RCC 7860 (cell line): ENCODE data around the gene TRMT112.
"Not testable (repeated sequence)": the region's sequence is repeated elsewhere in the genome, so short reads cannot be mapped to it uniquely, and the experiment has no call there.

ENCODE experiments used
- DNase-seq: peaks from one replicate; pipeline ENCODE4 v3.0.0-alpha.2; 2015; ENCODE audit warnings: low spot score
- FAIRE-seq: peaks from 2 replicates; lab custom pipeline; 2012; peaks lifted over from hg19 to GRCh38; lab: Jason Lieb, UNC

The TRMT112 gene

DNA sequence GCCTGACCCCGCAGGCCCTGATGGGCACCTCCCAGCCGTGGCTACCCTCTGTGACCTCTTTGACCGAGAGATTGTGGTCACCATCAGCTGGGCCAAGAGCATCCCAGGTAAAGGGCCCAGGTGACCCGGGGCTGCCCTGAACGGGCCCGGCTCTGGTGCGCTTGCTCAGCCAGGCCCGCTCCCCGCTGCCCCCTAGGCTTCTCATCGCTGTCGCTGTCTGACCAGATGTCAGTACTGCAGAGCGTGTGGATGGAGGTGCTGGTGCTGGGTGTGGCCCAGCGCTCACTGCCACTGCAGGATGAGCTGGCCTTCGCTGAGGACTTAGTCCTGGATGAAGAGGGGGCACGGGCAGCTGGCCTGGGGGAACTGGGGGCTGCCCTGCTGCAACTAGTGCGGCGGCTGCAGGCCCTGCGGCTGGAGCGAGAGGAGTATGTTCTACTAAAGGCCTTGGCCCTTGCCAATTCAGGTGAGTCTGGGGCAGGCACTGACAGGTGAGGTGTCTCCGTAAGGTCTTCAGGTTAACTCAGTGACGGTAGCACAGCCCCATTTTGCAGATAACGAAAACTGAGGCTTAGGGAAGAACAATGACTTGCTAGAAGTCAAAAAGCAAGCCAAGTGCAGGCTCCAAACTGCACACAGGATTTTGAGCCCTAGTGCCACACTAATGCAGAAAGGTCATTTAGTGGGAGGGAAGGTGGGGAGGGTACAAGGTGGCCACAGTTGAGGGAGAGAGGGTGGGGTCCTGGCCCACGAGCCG is 2.4 kb downstream of the TRMT112 start:
- FAIRE-seq (no peak), DNase-seq (no peak)

DNA sequence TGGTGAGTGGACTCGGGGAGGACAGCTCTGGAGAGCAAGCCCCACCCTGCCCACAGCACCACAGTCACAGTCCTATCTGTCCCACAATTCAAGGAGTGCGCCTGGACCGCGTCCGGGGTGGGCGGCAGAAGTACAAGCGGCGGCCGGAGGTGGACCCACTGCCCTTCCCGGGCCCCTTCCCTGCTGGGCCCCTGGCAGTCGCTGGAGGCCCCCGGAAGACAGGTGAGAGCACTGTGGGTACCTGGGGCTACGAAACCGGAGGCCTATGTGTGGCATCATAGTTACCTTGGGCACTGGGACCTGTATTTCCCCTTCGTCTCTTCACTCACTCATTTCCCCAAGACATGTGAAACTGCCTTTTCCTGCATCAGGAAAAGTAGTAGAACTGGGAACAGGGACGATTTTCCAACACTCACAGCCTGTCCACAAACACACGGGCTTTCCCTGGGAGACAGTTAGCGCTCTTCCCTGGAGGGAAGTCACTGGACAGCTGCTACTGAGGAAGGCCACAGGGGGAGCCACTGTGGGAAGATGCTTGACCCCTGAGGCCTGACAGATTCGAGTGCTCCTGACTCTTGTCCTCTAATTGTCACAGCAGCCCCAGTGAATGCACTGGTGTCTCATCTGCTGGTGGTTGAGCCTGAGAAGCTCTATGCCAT is 3.1 kb downstream of the TRMT112 start:
- FAIRE-seq (no peak), DNase-seq (no peak)

DNA sequence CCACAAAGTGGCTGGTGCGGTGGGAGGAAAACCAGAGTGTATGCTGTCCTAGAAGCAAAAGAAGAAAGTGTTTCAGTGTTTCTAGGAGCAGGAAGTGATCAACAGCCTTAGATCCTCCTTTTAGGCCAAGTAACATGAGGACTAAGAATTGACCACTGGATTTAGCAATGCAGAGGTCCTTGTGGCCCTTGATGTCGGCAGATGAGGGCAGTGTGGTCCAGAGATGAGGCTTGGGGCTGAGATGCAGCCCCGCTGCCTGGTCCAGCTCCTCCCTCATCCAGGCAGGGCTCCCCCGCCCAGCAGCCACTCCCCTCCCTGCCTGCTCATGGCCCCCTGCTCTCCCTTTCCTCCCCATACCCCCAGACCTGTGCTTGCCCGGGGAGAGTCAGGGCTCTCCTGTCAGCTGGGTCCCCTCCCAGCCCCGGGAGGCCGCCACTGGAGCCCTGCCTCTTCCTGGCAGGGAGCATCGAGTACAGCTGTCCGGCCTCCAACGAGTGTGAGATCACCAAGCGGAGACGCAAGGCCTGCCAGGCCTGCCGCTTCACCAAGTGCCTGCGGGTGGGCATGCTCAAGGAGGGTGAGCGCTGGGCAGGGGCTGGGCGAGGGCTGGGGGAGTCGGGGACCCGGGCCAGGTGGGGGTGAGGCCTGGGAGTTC is 3.7 kb downstream of the TRMT112 start:
- DNase-seq (no peak), FAIRE-seq (no peak)

DNA sequence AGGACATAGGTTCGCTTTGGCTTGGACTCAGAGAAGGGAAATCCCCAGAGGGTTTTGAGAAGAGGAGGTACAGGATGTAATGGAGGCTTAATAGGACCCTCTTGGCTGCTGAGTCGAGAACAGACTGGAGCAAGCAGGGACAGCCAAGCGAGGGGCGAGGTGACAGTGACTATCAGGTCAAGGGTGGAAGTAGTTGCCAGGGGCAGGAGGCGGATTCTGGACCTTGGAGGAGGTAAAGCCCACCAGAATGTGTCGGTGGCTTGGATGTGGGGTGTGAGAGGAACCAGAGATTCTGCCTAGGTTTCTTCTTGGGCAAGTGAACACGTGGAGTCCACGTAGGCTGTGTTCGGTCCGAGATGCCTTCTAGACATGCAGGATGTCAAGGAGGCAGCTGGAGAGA is 4.4 kb downstream of the TRMT112 start:
- FAIRE-seq (no peak), DNase-seq (no peak)

DNA sequence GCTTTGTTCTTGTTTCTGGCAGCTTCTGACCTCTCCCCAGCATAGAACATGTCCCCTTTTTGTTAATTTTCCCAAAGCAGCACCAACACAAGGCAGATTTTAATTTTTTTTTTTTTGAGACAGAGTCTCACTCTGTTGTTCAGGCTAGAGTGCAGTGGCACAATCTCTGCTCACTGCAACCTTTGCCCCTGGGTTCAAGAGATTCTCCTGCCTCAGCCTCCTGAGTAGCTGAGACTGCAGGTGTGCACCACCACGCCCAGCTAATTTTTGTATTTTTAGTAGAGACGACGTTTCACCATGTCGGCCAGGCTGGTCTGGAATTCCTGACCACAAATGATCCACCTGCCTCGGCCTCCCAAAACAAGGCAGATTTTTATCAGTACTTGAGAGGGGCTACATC is 9.6 kb downstream of the TRMT112 start:
- FAIRE-seq, DNase-seq: not testable (repeated sequence)

DNA sequence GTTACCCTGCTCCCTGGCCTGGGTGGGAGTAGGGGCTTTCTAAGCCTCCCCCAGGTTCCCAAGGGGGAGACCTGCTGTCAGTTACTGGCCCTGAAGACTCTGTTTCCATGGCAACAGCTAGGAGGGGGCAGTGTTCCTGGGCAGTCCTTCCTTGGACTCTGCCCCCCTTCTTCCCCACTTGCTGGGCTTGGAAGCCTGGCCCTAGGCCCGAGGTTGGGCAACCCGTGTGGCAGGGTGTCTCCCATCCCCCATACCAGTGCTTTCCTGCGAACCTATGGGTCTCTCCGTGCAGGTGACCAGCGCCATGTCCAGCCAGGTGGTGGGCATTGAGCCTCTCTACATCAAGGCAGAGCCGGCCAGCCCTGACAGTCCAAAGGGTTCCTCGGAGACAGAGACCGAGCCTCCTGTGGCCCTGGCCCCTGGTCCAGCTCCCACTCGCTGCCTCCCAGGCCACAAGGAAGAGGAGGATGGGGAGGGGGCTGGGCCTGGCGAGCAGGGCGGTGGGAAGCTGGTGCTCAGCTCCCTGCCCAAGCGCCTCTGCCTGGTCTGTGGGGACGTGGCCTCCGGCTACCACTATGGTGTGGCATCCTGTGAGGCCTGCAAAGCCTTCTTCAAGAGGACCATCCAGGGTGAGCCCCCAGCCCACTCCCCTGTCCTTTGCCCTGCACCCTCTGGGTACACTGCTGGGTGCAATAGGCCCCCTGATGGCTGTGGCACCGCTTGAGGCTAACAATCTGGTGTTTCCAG is 10.3 kb downstream of the TRMT112 start:
- DNase-seq (no peak), FAIRE-seq (no peak)

DNA sequence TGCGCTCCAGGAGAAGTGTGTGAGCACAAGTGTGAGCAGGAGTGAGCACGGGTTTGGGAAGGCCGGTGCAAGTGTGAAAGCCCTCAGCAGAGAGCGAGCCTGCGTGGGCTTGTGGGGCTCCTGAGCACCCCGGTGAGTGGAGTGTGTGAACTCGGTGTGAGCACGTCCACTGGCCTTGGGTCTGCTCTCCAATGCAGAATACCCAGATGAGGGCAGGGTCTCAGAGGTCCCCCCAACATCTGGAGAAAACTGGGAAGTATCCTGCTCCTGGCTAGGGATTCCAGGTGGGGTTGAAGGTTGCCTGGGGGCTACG is 10.8 kb downstream of the TRMT112 start:
- DNase-seq = no peak
- FAIRE-seq = no peak

DNA sequence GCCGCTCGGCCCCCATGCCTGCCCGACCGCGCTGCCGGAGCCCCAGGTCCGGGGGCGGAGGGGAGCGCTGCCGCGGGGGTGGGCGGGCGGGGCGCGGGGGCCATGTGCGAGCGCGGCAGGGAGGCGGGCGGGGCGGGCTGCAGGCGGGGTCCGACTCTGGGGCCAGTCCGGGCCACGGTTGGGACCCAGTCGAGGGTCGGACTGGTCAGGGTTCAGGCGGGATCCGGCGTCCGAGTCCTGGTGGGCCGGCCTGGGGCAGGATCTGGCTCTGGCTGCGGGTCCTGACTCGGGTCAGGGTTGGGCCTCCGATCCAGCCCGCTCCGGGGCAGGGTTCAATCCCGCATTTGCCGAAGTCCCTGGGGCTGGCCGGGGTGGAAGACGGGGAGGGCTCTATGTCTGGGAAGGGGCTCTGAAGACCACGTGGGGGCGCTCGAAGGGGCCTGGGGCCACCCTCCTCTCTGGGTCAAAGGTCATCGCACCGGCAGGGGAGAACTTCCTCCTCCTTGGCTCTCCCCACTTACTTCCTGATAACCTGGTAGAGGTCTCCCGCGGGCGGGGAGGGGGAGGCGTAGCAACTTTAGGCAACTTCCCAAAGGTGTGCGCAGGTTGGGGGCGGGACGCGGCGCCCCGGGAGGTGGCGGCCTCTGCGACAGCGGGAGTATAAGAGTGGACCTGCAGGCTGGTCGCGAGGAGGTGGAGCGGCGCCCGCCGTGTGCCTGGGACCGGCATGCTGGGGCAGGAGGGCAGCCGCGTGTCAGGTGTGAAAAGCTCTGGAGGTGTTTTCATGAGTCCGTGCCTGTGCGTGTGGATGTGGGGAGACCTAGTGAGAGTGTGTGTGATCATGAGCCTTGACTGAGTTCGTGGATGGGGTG is 11.4 kb downstream of the TRMT112 start:
- peak; percentile 35 for DNase-seq
- no peak for FAIRE-seq

DNA sequence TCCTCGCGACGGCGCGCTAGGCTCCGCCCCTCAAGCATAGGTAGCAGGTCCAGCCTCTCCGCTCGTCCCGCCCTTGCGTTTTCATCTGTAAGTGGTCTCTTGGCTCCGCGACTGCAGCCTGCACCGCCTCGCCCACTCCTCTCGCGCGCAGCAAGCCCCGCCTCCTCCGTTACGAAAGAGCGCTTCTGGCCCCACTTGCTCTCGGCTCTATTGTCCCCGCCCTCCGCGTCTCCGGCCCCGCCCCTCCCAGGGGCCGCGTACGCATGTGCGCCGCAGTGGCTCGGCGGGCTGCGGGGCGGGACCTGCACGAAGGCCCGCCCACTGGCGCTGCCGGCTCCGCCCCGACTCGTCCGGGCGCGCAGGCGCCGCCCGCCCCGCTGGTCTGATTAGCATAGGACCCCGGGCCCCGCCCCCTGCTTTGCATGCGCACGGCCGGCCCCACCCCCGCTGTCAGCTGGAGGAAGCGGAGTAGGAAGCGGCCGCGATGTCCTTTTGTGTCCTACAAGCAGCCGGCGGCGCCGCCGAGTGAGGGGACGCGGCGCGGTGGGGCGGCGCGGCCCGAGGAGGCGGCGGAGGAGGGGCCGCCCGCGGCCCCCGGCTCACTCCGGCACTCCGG is 12.2 kb downstream of the TRMT112 start, which contains the start of gene ESRRA:
ESRRA (plus strand) TSS at position 450 of the 616 bp plus-strand sequence. CDS start 1,656 bp downstream, outside the sequence.
- DNase-seq (peak; percentile 90), FAIRE-seq (no peak)

DNA sequence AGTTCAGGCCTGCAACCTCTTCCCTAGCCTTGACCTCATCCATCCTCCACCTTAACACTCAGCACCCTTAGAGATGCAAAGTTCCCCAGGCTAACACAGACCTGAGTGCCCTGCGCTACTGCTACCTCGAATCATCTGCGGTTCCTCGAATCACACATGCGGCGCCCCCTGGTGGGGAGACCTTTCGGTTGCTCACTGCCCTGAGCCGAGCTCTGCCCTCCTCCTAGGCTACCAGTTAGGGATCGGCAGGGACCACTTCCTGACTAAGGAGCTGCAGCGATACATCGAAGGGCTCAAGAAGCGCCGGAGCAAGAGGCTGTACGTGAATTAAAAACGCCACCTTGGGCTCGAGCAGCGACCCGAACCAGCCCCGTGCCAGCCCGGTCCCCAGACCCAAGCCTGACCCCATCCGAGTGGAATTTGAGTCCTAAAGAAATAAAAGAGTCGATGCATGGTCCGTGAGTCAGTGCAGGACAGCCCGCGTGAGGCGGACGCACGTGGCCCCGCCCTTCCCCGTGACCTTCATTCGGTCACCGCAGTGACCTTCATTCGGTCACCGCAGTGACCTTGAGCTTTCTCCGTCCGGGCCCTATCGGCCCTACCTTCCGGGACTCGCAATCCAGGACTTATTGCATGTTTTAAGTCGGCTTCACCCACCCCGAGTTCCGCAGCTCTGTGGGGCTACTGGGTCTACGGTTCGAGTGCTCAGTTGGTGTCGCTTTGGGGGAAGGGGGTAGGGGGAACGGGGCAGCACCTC is 12.9 kb downstream of the TRMT112 start:
- FAIRE-seq = peak; percentile 34

DNA sequence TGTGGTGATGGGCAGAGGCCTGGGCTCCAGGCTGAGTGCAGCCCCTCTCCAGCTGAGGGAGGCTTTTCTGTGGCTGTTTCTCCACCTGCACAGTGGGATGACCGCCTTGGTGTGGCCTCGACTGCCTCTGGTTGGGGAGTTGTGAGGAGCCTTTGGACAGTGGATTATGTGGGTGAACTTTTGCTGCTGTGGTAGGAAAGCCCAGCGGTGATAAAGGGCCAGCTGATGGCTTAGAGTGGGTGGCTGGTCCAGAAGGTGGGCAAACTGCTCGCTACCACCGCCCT is 13.4 kb downstream of the TRMT112 start:
- DNase-seq (no peak), FAIRE-seq (no peak)

More for the DNA sequence above, 12.9 kb downstream of the TRMT112 start:
- peak; percentile 82 for DNase-seq

DNA sequence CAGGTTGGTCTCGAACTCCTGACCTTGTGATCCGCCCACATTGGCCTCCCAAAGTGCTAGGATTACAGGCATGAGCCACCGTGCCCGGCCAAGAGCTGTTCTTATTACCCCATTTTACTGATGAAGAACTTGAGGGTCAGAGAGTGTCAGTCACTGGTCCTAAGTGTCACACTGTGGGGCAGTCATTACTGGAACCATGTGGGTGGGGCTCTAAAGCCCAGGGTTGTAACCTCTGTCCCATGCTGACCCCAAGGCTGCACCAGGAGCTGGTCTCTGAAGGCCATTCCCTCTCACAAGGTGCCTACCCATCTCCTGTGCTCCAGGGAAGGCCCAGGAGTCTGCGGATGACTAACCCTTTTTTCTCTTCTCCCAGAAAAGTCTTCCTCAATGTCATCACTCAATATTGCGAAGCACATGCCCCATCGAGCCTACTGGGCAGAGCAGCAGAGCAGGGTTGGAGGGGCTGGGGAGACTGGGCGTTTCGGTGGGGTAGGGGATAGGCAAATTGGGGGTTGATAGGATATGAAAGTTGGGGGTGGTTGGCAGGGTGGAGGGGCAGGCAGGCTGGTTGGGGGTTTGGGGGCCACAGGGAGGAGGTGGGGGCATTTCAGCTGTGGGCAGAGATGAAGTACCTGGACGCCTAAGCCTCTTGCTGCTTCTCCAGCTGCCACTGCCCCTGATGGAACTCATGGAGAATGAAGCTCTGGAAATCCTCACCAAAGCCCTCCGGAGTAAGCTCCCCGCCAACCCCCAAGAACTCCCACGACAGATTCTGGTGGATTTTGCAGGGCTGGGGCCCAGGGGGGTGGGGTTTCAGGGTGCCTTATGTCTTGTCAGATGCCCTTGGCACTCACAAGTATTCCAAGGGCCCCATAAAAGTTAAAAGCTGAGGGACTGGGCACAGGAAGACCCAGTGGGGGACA is 14.0 kb downstream of the TRMT112 start:
- FAIRE-seq = no peak
- DNase-seq = no peak

DNA sequence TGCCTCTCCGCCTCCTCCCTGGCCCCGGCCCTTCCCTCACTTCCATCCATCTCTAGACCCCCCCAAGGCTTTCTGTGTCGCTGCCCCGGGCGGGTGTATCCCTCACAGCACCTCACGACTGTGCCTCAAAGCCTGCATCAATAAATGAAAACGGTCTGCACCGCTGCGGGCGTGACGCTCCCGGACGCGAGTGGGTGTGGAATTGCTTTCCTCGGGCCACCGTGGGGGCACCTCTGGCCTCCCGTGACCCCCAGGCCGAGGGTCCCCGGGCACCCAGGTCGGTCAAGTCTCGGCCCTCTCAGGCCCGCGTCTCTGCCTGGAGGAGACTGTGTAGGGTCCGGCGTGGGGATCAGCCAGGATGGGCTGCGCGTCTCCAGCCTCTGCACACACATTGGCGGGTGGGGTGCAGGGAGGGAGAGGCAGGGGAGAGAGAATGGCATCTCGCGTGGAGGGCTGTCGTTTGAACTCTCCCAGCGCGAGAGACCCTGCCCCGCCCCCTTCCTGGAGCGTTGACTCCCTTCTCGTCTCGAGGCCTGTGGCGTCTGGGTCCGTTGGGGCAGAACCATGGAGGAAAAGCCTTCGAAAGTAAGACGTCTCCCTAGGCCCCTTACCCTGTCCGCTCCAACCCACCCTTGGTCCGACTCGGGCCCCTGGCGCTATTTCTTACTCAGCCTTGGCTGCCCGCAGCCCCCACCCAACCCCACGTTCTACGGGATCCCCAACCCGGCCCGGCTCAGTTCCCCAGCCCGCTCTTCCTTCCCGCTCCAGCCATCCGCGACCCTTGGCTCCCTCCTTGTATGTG is 17.3 kb downstream of the TRMT112 start, which contains the start of gene CATSPERZ:
CATSPERZ (plus strand) TSS at position 512 of the 802 bp plus-strand sequence; CDS start at position 565, 53 bp downstream.
- FAIRE-seq = no peak
- DNase-seq = no peak

DNA sequence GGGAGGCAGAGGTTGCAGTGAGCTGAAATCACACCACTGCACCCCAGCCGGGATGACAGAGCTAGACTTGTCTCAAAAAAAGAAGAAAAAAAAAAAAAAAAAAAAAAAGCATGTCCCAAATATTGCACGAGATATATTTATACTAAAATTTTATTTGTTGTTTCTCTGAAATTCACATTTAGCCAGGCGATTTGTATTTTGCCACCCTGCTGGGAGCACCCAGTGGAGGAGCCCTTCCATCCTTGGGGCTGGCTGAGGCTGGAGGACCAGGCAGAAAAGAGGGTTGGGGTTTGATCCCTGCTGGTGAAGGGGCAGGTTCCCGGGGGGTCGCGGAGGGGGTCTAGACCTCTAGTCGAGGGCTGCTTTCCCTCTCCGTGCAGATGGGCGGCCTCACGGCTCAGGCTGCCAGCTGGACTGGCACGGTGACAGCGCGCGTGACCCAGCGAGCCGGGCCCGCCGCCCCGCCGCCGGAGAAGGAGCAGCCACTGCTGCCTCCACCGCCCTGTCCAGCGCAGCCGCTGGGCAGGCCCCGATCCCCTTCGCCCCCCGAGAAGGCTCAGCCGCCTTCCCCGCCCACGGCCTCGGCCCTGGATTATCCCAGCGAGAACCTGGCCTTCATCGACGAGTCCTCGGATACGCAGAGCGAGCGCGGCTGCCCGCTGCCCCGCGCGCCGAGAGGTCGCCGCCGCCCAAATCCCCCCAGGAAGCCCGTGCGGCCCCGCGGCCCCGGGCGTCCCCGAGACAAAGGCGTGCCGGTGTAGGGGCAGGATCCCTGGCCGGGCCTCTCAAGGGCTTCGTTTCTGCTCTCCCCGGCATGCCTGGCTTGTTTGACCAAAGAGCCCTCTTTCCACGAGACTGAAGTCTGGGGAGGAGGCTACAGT is 18.2 kb downstream of the TRMT112 start:
- no peak for DNase-seq
- no peak for FAIRE-seq

DNA sequence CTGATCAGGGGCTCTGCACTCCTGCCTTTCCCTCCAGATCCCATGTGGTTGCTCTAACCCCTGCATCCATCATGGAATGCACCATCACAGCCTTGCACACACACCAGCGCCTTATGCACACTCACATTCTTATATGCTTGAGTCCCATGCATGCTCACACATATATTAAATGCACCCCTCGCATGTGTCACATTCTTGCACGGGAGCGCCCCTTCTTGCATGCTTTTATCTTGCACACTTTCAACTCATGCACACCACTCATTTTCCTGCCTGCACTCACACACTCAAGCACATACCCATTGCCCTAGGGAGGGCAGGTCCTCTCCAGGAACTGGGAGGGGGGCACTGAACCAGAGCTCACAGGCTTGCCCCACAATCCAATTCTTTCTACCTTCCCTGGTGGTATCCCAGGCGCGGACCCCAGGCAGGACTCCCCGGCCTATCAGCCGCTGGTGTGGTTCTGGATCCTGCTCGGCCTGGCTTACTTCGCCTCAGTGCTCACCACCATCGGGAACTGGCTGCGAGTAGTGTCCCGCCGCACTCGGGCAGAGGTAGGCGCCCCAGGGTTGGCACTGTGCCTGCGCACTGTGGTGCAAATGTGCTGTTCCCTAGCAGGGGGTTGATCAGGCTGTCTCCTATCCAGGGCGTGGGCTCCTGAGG is 19.5 kb downstream of the TRMT112 start:
- DNase-seq (peak; percentile 40), FAIRE-seq (no peak)
